SK-N-SH treated with all-trans-retinoic acid at 6 μM for 48 hours (cell line): Measurements from ENCODE around the gene ZNF423.

Experiments used
- ARNTL ChIP-seq: fragments of 450-650 bp; formaldehyde crosslinking; IDR thresholded peaks from 2 replicates; pipeline ENCODE4 v1.5.0; 2020; ENCODE audit warnings: low read depth, mild to moderate bottlenecking, moderate library complexity, borderline replicate concordance
- BACH2 ChIP-seq: fragments of 250-450 bp; sonication (Bioruptor Pico); IDR thresholded peaks from 2 replicates; pipeline ENCODE4 v1.9.0; 2021; ENCODE audit warnings: mild to moderate bottlenecking, borderline replicate concordance
- ISL1 ChIP-seq: fragments of 250-450 bp; sonication (Bioruptor Pico); IDR thresholded peaks from 2 replicates; pipeline ENCODE4 v2.1.2; 2022; ENCODE audit warnings: mild to moderate bottlenecking, moderate library complexity
- PATZ1 ChIP-seq: fragments of 250-450 bp; sonication (Bioruptor Pico); IDR thresholded peaks from 2 replicates; pipeline ENCODE4 v1.8.0; 2020; ENCODE audit warnings: mild to moderate bottlenecking, moderate library complexity, borderline replicate concordance
- TSHZ2 ChIP-seq: fragments of 250-450 bp; sonication (Bioruptor Pico); IDR thresholded peaks from 2 replicates; pipeline ENCODE4 v1.5.0; 2020; ENCODE audit warnings: mild to moderate bottlenecking, moderate library complexity
- TF ChIP-seq, protein P1 (sequence below): fragments of 250-450 bp; sonication (Bioruptor Pico); IDR thresholded peaks from 2 replicates; pipeline ENCODE4 v1.5.1; 2021; ENCODE audit warnings: mild to moderate bottlenecking, moderate library complexity

DNA sequence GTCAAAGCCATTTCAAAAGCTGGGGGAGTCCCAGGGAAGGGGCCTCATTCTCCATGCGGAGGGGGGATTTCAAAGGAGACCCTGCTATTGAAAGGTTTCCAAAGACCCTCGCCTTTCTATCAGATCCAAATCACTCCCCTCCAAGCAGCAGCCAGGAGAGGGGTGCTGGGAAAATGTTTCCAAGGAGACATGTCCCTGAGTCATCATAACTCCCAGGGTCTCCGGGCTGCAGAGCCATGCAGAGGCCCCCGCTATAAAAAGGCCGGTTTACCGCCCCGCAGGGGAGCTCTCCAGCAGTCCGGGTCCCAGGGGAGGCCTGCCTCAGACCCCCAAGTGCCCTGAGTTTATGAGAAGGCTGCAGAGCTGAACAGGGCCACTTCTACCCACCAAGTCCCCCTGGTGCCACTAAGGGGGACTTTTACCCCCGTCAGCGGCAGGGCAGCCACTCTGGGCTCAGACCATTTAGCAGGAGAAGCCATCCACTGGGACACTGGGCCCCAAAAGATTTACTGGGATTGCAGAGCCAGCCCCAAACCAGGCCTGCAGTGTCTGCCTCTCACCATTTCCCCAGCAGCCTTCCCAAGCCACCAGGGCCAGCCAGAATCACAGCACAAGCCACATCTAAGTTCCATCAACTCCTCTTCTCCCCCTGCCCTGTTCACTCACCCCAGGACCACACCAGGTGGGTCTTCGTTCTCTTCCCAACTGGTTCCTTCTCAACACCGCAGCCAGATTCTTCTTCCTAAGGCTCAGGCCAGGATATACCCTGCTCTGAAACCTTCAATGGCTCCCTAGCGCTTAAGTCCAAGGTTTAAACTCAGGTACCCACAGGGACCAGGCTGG, 234.4 kb downstream of the ZNF423 start:
- TF ChIP-seq TSHZ2 (CRISPR knock-in tag): no peak
- TF ChIP-seq PATZ1: no peak
- TF ChIP-seq BACH2 (CRISPR knock-in tag): no peak
- no peak for TF ChIP-seq ARNTL (CRISPR knock-in tag)
- TF ChIP-seq ISL1 (CRISPR knock-in tag): no peak
- TF ChIP-seq, protein P1, sequence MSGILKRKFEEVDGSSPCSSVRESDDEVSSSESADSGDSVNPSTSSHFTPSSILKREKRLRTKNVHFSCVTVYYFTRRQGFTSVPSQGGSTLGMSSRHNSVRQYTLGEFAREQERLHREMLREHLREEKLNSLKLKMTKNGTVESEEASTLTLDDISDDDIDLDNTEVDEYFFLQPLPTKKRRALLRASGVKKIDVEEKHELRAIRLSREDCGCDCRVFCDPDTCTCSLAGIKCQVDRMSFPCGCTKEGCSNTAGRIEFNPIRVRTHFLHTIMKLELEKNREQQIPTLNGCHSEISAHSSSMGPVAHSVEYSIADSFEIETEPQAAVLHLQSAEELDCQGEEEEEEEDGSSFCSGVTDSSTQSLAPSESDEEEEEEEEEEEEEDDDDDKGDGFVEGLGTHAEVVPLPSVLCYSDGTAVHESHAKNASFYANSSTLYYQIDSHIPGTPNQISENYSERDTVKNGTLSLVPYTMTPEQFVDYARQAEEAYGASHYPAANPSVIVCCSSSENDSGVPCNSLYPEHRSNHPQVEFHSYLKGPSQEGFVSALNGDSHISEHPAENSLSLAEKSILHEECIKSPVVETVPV (CRISPR knock-in tag): no peak
